OCI-LY7 (cell line): Measurements from ENCODE around the gene USP35.

Source experiments
- CTCF ChIP-seq: fragments of 200-600 bp; sonication (generic); conservative IDR thresholded peaks from 2 replicates; pipeline ENCODE4 v1.5.1; 2014; ENCODE audit warnings: mild to moderate bottlenecking, antibody characterized with exemption, low read length, moderate library complexity, mixed read lengths
- EZH2phosphoT487 ChIP-seq: fragments of 200-600 bp; sonication (generic); IDR thresholded peaks from 2 replicates; pipeline ENCODE4 v1.6.1; 2018; ENCODE audit warnings: low read depth, borderline replicate concordance, mild to moderate bottlenecking, mixed run types, antibody characterized with exemption, low read length, moderate library complexity, mixed read lengths

- TF ChIP-seq CTCF (no peak), EZH2phosphoT487 (no peak)
Measured at GRCh38 chr11:78213526-78214330, 25.0 kb downstream of the USP35 start.
